Keratinocyte (primary cell): ENCODE data around the gene ANKS1B.

Source experiments
- EZH2 ChIP-seq: IDR thresholded peaks from one replicate; pipeline ENCODE4 v1.6.1; 2012; ENCODE audit warnings: inconsistent platforms, mild to moderate bottlenecking, low read length, moderate library complexity
- TF ChIP-seq, protein P1 (sequence below), 3 experiments: IDR thresholded peaks in 1 of 3; conservative IDR thresholded peaks in 1 of 3; optimal IDR thresholded peaks in 1 of 3; 2 replicates in 2 of 3; 3 replicates in 1 of 3; pipeline versions ENCODE3 to v1.5.1; 2011; ENCODE audit warnings: low read length in 3 of 3, mild to moderate bottlenecking in 3 of 3, moderate library complexity in 2 of 3, control low read depth in 1 of 3, inconsistent platforms in 1 of 3; ENCODE audit not compliant: insufficient read depth in 2 of 3; ENCODE audit errors: extremely low read depth in 1 of 3

GRCh38 chr12:99529966-99530365 is 454.8 kb downstream of the ANKS1B start:
- TF ChIP-seq, protein P1, sequence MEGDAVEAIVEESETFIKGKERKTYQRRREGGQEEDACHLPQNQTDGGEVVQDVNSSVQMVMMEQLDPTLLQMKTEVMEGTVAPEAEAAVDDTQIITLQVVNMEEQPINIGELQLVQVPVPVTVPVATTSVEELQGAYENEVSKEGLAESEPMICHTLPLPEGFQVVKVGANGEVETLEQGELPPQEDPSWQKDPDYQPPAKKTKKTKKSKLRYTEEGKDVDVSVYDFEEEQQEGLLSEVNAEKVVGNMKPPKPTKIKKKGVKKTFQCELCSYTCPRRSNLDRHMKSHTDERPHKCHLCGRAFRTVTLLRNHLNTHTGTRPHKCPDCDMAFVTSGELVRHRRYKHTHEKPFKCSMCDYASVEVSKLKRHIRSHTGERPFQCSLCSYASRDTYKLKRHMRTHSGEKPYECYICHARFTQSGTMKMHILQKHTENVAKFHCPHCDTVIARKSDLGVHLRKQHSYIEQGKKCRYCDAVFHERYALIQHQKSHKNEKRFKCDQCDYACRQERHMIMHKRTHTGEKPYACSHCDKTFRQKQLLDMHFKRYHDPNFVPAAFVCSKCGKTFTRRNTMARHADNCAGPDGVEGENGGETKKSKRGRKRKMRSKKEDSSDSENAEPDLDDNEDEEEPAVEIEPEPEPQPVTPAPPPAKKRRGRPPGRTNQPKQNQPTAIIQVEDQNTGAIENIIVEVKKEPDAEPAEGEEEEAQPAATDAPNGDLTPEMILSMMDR (optimal IDR thresholded peaks at IDR 0.05 in 1 of 3, IDR thresholded peaks at IDR 0.05 in 1 of 3, conservative IDR thresholded peaks at IDR 0.05 in 1 of 3; ENCODE audit: extremely low read depth in 1 of 3, insufficient read depth in 2 of 3, low read length in 3 of 3), result no peak
- no peak for TF ChIP-seq EZH2
